H9 (cell line): Measurements from ENCODE around the gene ZNF576. TPM values are rescaled to one million over a fixed set of nuclear protein-coding genes. Genes with fewer than 3 reads are reported as not detected.

Experiments used
- DNase-seq: peaks from one replicate; pipeline ENCODE4 v3.0.0-alpha.2; 2017
- H2AFZ ChIP-seq: one replicate; pipeline ENCODE4 v1.6.1; 2013; ENCODE audit warnings: mild to moderate bottlenecking, low read length, control low read depth, moderate library complexity
- H2AK5ac ChIP-seq: 2 replicates; pipeline ENCODE4 v1.6.1; 2013; ENCODE audit warnings: low read length, control low read depth, mixed read lengths; ENCODE audit not compliant: insufficient read length
- H2BK120ac ChIP-seq: one replicate; pipeline ENCODE4 v1.6.1; 2013; ENCODE audit warnings: low read depth, mild to moderate bottlenecking, low read length, control low read depth, inconsistent platforms; ENCODE audit not compliant: poor library complexity, severe bottlenecking
- H2BK12ac ChIP-seq: 2 replicates; pipeline ENCODE4 v1.6.1; 2013; ENCODE audit warnings: low read length, control low read depth, mixed read lengths, low read depth; ENCODE audit not compliant: insufficient read length
- H2BK15ac ChIP-seq: 2 replicates; pipeline ENCODE4 v1.6.1; 2013; ENCODE audit warnings: low read depth, low read length, control low read depth
- H2BK20ac ChIP-seq: one replicate; pipeline ENCODE4 v1.6.1; 2013; ENCODE audit warnings: low read depth, mild to moderate bottlenecking, low read length, control low read depth, inconsistent platforms; ENCODE audit not compliant: poor library complexity, severe bottlenecking
- H2BK5ac ChIP-seq: 2 replicates; pipeline ENCODE4 v1.6.1; 2013; ENCODE audit warnings: low read length, control low read depth, mixed read lengths; ENCODE audit not compliant: insufficient read length
- H3K14ac ChIP-seq: 2 replicates; pipeline ENCODE4 v1.6.1; 2013; ENCODE audit warnings: low read length, control low read depth; ENCODE audit not compliant: insufficient read depth
- H3K18ac ChIP-seq: 2 replicates; pipeline ENCODE4 v1.6.1; 2013; ENCODE audit warnings: low read depth, mild to moderate bottlenecking, mixed read lengths, low read length, control low read depth; ENCODE audit not compliant: insufficient read length
- H3K23ac ChIP-seq: 2 replicates; pipeline ENCODE4 v1.6.1; 2013; ENCODE audit warnings: low read length, control low read depth, mixed read lengths, low read depth; ENCODE audit not compliant: insufficient read length
- H3K23me2 ChIP-seq: 2 replicates; pipeline ENCODE4 v1.6.1; 2013; ENCODE audit warnings: low read depth, mild to moderate bottlenecking, mixed read lengths, low read length, control low read depth; ENCODE audit not compliant: insufficient read length, poor library complexity, severe bottlenecking
- H3K27ac ChIP-seq: 2 replicates; pipeline ENCODE4 v1.5.1; 2013; ENCODE audit warnings: low read length, control low read depth, mixed read lengths, low read depth; ENCODE audit not compliant: insufficient read length
- H3K27me3 ChIP-seq: 2 replicates; pipeline ENCODE4 v1.6.1; 2013; ENCODE audit warnings: low read length, control low read depth, inconsistent platforms; ENCODE audit not compliant: insufficient read depth
- H3K4ac ChIP-seq: 2 replicates; pipeline ENCODE4 v1.6.1; 2013; ENCODE audit warnings: low read depth, mild to moderate bottlenecking, control low read depth, inconsistent platforms, low read length, moderate library complexity
- H3K4me1 ChIP-seq: 2 replicates; pipeline ENCODE4 v1.6.1; 2013; ENCODE audit warnings: low read length, control low read depth, inconsistent platforms; ENCODE audit not compliant: insufficient read depth
- H3K4me2 ChIP-seq: 2 replicates; pipeline ENCODE4 v1.6.1; 2013; ENCODE audit warnings: low read length, control low read depth, mixed read lengths; ENCODE audit not compliant: insufficient read length, insufficient read depth
- H3K56ac ChIP-seq: 2 replicates; pipeline ENCODE4 v1.6.1; 2013; ENCODE audit warnings: low read depth, mild to moderate bottlenecking, mixed read lengths, low read length, control low read depth; ENCODE audit not compliant: insufficient read length
- H3K79me1 ChIP-seq: 2 replicates; pipeline ENCODE4 v1.6.1; 2013; ENCODE audit warnings: low read depth, mild to moderate bottlenecking, moderate library complexity, low read length, control low read depth, inconsistent platforms; ENCODE audit not compliant: insufficient read depth, poor library complexity, severe bottlenecking
- H3K79me2 ChIP-seq: 2 replicates; pipeline ENCODE4 v1.6.1; 2013; ENCODE audit warnings: low read length, control low read depth, inconsistent platforms; ENCODE audit not compliant: insufficient read depth
- H3K9ac ChIP-seq: 2 replicates; pipeline ENCODE4 v1.6.1; 2013; ENCODE audit warnings: low read length, control low read depth, mixed read lengths; ENCODE audit not compliant: insufficient read length; ENCODE audit errors: extremely low read depth
- H3K9me3 ChIP-seq: one replicate; pipeline ENCODE4 v1.6.1; 2013; ENCODE audit warnings: low read depth, low read length, inconsistent platforms; ENCODE audit not compliant: control insufficient read depth
- H3T11ph ChIP-seq: one replicate; pipeline ENCODE4 v1.6.1; 2013; ENCODE audit warnings: mild to moderate bottlenecking, low read length, control low read depth, inconsistent platforms
- H4K20me1 ChIP-seq: one replicate; pipeline ENCODE4 v1.6.1; 2013; ENCODE audit not compliant: control insufficient read depth, insufficient read length, insufficient read depth
- H4K5ac ChIP-seq: 2 replicates; pipeline ENCODE4 v1.6.1; 2013; ENCODE audit warnings: low read depth, mild to moderate bottlenecking, mixed read lengths, low read length, control low read depth; ENCODE audit not compliant: insufficient read length
- H4K8ac ChIP-seq: replicated peaks from 2 replicates; pipeline ENCODE4 v1.6.1; 2013; ENCODE audit warnings: low read length, control low read depth, mixed read lengths, low read depth; ENCODE audit not compliant: insufficient read length
- H4K91ac ChIP-seq: 2 replicates; pipeline ENCODE4 v1.6.1; 2013; ENCODE audit warnings: low read depth, mild to moderate bottlenecking, moderate library complexity, mixed read lengths, low read length, control low read depth; ENCODE audit not compliant: insufficient read length
- H3K27ac Mint-ChIP-seq, 3 experiments: 2 replicates in 2 of 3; 3 replicates in 1 of 3; pipeline ENCODE4 v1.8.0; 2020 to 2021; ENCODE audit warnings: mixed read lengths in 3 of 3, mild to moderate bottlenecking in 1 of 3, moderate library complexity in 1 of 3
- H3K27me3 Mint-ChIP-seq: 2 replicates; pipeline ENCODE4 v1.8.0; 2021; ENCODE audit warnings: low read depth, mild to moderate bottlenecking, moderate library complexity, mixed read lengths
- H3K36me3 Mint-ChIP-seq, 3 experiments: 2 replicates in 2 of 3; 3 replicates in 1 of 3; pipeline ENCODE4 v1.8.0; 2020 to 2021; ENCODE audit warnings: low read depth in 3 of 3, mixed read lengths in 3 of 3; ENCODE audit not compliant: insufficient read depth in 1 of 3
- H3K4me1 Mint-ChIP-seq, 2 experiments: 2 replicates each; pipeline ENCODE4 v1.8.0; 2020; ENCODE audit warnings: mixed read lengths in 2 of 2
- H3K4me3 Mint-ChIP-seq, 2 experiments: 2 replicates in 1 of 2; 3 replicates in 1 of 2; pipeline ENCODE4 v1.8.0; 2020 to 2021; ENCODE audit warnings: mild to moderate bottlenecking in 2 of 2, mixed read lengths in 2 of 2, moderate library complexity in 1 of 2
- H3K9me3 Mint-ChIP-seq, 2 experiments: 2 replicates in 1 of 2; 3 replicates in 1 of 2; pipeline ENCODE4 v1.8.0; 2020; ENCODE audit warnings: mild to moderate bottlenecking in 2 of 2, mixed read lengths in 2 of 2, moderate library complexity in 1 of 2
- CTCF ChIP-seq: fragments of 200-600 bp; sonication (generic); conservative IDR thresholded peaks from 3 replicates; pipeline ENCODE4 v1.8.0; 2021; ENCODE audit warnings: antibody characterized with exemption, mild to moderate bottlenecking
- WGBS: extraction: QIAGEN DNeasy Blood & Tissue Kit; methylation state at CpG from one replicate; pipeline ENCODE4 v1.1.7; 2013; ENCODE audit warnings: missing lambda C conversion rate, low lambda C conversion rate, mixed read lengths; ENCODE audit not compliant: insufficient read length; ENCODE audit errors: extremely low coverage; 5-methylcytosine and 5-hydroxymethylcytosine counted together
- total RNA-seq: library from RNA; stranded (reverse); gene quantifications from 2 replicates; pipeline ENCODE4 v1.2.1, GENCODE V29; 2021

ZNF576 gene
- total RNA-seq, 1 experiment from 2014 or later: 19.7 TPM

DNA sequence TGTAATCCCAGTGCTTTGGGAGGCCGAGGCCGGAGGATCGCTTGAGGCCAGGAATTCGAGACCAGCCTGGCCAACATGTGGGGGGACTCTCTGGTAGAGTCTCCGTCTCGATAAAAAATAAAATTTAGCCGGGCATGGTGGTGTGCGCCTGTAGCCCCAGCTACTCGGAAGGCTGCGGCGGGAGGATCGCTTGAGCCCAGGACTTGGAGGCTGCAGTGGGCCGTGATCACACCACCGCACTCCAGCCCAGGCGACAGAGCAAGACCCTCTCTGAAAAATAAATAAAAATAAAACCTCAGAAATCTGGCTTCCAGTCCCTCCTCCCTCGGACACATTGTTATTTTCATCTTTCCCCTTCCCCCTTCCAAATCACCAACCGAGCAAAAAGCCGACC, 793 bp upstream of the ZNF576 start:
- H3K18ac ChIP-seq: peak overlapping the region; percentile 20
- H3K23ac ChIP-seq: no peak overlapping the region
- peaks cover 4% of the 10 kb centered on the region; the same call in 1 of the 2 replicates for H3K79me2 ChIP-seq
- H2BK120ac ChIP-seq: no peak overlapping the region
- H3K79me1 ChIP-seq: no peaks in the 10 kb centered on the region
- no peak overlapping the region for H2AFZ ChIP-seq
- H4K91ac ChIP-seq: no peak overlapping the region
- no peaks in the 10 kb centered on the region for H3K27me3 Mint-ChIP-seq
- no peak for TF ChIP-seq CTCF
- no peak overlapping the region for H3K4ac ChIP-seq
- H4K8ac ChIP-seq: no peak overlapping the region
- H3K9me3 Mint-ChIP-seq: no peaks in the 10 kb centered on the region; a peak in 1 of 5 replicates
- peaks cover 20% of the 10 kb centered on the region for H3K23me2 ChIP-seq
- no peak overlapping the region for H2BK20ac ChIP-seq
- no CpG with 5 or more reads among the region's 18 CpGs for WGBS
- H2BK12ac ChIP-seq: no peak overlapping the region
- peaks cover 16 to 37% (median 33%) of the 10 kb centered on the region in 3 experiments for H3K36me3 Mint-ChIP-seq
- no peak overlapping the region for H2AK5ac ChIP-seq
- peak overlapping the region; percentile 92 to 95 for H3K4me3 Mint-ChIP-seq
- no peak overlapping the region for H2BK15ac ChIP-seq
- H3K4me1 Mint-ChIP-seq: peaks cover 18 to 25% of the 10 kb centered on the region in 2 experiments
- peak overlapping the region; percentile 79 for H3K4me2 ChIP-seq
- peak overlapping the region; percentile 71 for H3K9ac ChIP-seq
- H3K56ac ChIP-seq: no peak overlapping the region
- no peaks in the 10 kb centered on the region for H3K27me3 ChIP-seq
- DNase-seq: no peak
- 0 out of 2 replicates have a peak, but pooled peaks cover 3% of the 10 kb centered on the region for H3K4me1 ChIP-seq
- H2BK5ac ChIP-seq: no peak overlapping the region
- H3T11ph ChIP-seq: no peak overlapping the region
- H3K27ac ChIP-seq: no peak overlapping the region
- H3K14ac ChIP-seq: peak overlapping the region; percentile 26; the same call in 1 of the 2 replicates
- no peaks in the 10 kb centered on the region for H3K9me3 ChIP-seq
- no peaks in the 10 kb centered on the region for H4K20me1 ChIP-seq
- H4K5ac ChIP-seq: no peak overlapping the region
- H3K27ac Mint-ChIP-seq: peak overlapping the region; percentile 94 to 99 (median 99)
